Panc1 (cell line): ENCODE data around the gene BLCAP. TPM values are rescaled to one million over a fixed set of nuclear protein-coding genes. Genes with fewer than 3 reads are reported as not detected.

Experiments used
- ATAC-seq: fragments of 200-7000 bp; cut with Tn5 transposase; 2 replicates; pipeline ENCODE4 v1.9.1; 2020; ENCODE audit warnings: mild to moderate bottlenecking, moderate library complexity
- BruUV-seq: library from RNA; stranded (reverse); fragments of 400-500 nt; replicated peaks from 2 replicates; lab custom pipeline; 2021; lab: Mats Ljungman, UMichigan
- CTCF ChIA-PET: fragments of 300-600 bp; sonication (Branson Sonifier 250); formaldehyde crosslinking; loops from one replicate; lab custom pipeline; 2022; ENCODE audit warnings: antibody characterized with exemption; lab: Charles Lee
- POLR2A ChIA-PET: fragments of 300-600 bp; sonication (Branson Sonifier 250); formaldehyde crosslinking; loops from one replicate; lab custom pipeline; 2022; ENCODE audit warnings: antibody characterized with exemption; lab: Charles Lee
- DNase-seq: peaks from one replicate; pipeline ENCODE4 v3.0.0-alpha.2; 2010; ENCODE audit warnings: low read depth, low spot score
- H3K27ac ChIP-seq: 2 replicates; pipeline ENCODE4 v1.5.1; 2011; ENCODE audit warnings: mild to moderate bottlenecking, low read length, inconsistent platforms
- H3K27me3 ChIP-seq: fragments of 200-500 bp; sonication (Bioruptor generic); 2 replicates; pipeline ENCODE4 v1.6.0; 2014; ENCODE audit warnings: low read length, inconsistent platforms; ENCODE audit not compliant: control insufficient read depth, insufficient read depth
- H3K36me3 ChIP-seq: fragments of 200-500 bp; sonication (Bioruptor generic); 2 replicates; pipeline ENCODE4 v1.5.1; 2014; ENCODE audit warnings: inconsistent platforms, mild to moderate bottlenecking, low read length, moderate library complexity; ENCODE audit not compliant: control insufficient read depth, insufficient read depth
- H3K4me1 ChIP-seq: 2 replicates; pipeline ENCODE4 v1.5.1; 2011; ENCODE audit warnings: inconsistent platforms, mild to moderate bottlenecking, low read length, moderate library complexity; ENCODE audit not compliant: control insufficient read depth, insufficient read depth
- H3K4me3 ChIP-seq, 2 experiments: 2 replicates each; pipeline ENCODE4 v1.5.1; 2011 to 2012; ENCODE audit warnings: low read depth in 2 of 2, low read length in 2 of 2, mild to moderate bottlenecking in 2 of 2, inconsistent platforms in 1 of 2, moderate library complexity in 1 of 2
- H3K9me3 ChIP-seq: fragments of 200-500 bp; sonication (Bioruptor generic); 2 replicates; pipeline ENCODE4 v1.5.1; 2014; ENCODE audit warnings: low read depth, mild to moderate bottlenecking, inconsistent platforms, low read length, moderate library complexity; ENCODE audit not compliant: control insufficient read depth, insufficient read depth
- CTCF ChIP-seq: fragments of 450-650 bp; IDR thresholded peaks from 2 replicates; pipeline ENCODE4 v1.5.1; 2017; ENCODE audit warnings: mild to moderate bottlenecking
- POLR2AphosphoS5 ChIP-seq: IDR thresholded peaks from 2 replicates; pipeline ENCODE4 v1.6.1; 2012; ENCODE audit warnings: mild to moderate bottlenecking, low read depth, low read length, moderate library complexity
- SIN3A ChIP-seq: IDR thresholded peaks from 2 replicates; pipeline ENCODE4 v1.6.1; 2012; ENCODE audit warnings: low read depth, mild to moderate bottlenecking, low read length, moderate library complexity, borderline replicate concordance; ENCODE audit not compliant: insufficient read depth
- TCF7L2 ChIP-seq: IDR thresholded peaks from 2 replicates; pipeline ENCODE4 v1.6.1; 2011; ENCODE audit warnings: mild to moderate bottlenecking, low read depth, low read length, inconsistent platforms
- in situ Hi-C: cut with HindIII; loops from 2 replicates; pipeline ENCODE4 v1.10.0; 2016; ENCODE audit warnings: low sequenced_read_pairs, low pct_unique_long_range_greater_than_20kb
- intact Hi-C: fragments of 100-400 bp; cut with micrococcal nuclease; formaldehyde crosslinking; loops from one replicate; pipeline ENCODE4 v1.10.0; 2022; ENCODE audit not compliant: unreplicated experiment
- total RNA-seq: library from RNA; stranded (reverse); gene quantifications from one replicate; pipeline ENCODE4 v1.2.1, GENCODE V29; 2021; ENCODE audit not compliant: unreplicated experiment
- TF ChIP-seq, protein P1 (sequence below), 2 experiments: IDR thresholded peaks; 2 replicates each; pipeline ENCODE4 v1.6.1; 2011 to 2012; ENCODE audit warnings: low read depth in 2 of 2, control low read depth in 1 of 2, low read length in 1 of 2, mild to moderate bottlenecking in 1 of 2, moderate library complexity in 1 of 2; ENCODE audit not compliant: insufficient read depth in 1 of 2

The BLCAP gene
- total RNA-seq, 1 experiment from 2014 or later, result 50.1 TPM

- no peaks in the 10 kb centered on the region for H3K36me3 ChIP-seq
- no peak for ATAC-seq
- no peaks in the 10 kb centered on the region for H3K9me3 ChIP-seq
- peaks cover 3% of the 10 kb centered on the region; the same call in 1 of the 2 replicates for H3K4me1 ChIP-seq
- intact Hi-C loops, result no loop called here
- in situ Hi-C loops, result no loop called here
- BruUV-seq, result no TSS peak
- H3K4me3 ChIP-seq, result no peak overlapping the region
- DNase-seq, result no peak
- POLR2A ChIA-PET, result no interaction called here
- TF ChIP-seq POLR2AphosphoS5 (no peak), SIN3A (no peak), TCF7L2 (no peak), CTCF (no peak)
- TF ChIP-seq, protein P1, sequence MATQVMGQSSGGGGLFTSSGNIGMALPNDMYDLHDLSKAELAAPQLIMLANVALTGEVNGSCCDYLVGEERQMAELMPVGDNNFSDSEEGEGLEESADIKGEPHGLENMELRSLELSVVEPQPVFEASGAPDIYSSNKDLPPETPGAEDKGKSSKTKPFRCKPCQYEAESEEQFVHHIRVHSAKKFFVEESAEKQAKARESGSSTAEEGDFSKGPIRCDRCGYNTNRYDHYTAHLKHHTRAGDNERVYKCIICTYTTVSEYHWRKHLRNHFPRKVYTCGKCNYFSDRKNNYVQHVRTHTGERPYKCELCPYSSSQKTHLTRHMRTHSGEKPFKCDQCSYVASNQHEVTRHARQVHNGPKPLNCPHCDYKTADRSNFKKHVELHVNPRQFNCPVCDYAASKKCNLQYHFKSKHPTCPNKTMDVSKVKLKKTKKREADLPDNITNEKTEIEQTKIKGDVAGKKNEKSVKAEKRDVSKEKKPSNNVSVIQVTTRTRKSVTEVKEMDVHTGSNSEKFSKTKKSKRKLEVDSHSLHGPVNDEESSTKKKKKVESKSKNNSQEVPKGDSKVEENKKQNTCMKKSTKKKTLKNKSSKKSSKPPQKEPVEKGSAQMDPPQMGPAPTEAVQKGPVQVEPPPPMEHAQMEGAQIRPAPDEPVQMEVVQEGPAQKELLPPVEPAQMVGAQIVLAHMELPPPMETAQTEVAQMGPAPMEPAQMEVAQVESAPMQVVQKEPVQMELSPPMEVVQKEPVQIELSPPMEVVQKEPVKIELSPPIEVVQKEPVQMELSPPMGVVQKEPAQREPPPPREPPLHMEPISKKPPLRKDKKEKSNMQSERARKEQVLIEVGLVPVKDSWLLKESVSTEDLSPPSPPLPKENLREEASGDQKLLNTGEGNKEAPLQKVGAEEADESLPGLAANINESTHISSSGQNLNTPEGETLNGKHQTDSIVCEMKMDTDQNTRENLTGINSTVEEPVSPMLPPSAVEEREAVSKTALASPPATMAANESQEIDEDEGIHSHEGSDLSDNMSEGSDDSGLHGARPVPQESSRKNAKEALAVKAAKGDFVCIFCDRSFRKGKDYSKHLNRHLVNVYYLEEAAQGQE (IDR thresholded peaks at IDR 0.05; ENCODE audit: insufficient read depth in 1 of 2, low read depth in 2 of 2, low read length in 1 of 2), result no peak
- H3K27ac ChIP-seq, result no peak overlapping the region
- H3K27me3 ChIP-seq, result no peaks in the 10 kb centered on the region
- CTCF ChIA-PET, result no interaction called here
Observed at GRCh38 chr20:37520419-37520955, 7.2 kb downstream of the BLCAP start.

- Histone ChIP-seq H3K9me3 (no peaks in the 10 kb centered on the region), H3K27ac (no peak overlapping the region), H3K27me3 (no peaks in the 10 kb centered on the region), H3K36me3 (no peaks in the 10 kb centered on the region), H3K4me1 (peaks cover 3% of the 10 kb centered on the region; the same call in 1 of the 2 replicates), H3K4me3 (no peak overlapping the region)
- CTCF ChIA-PET, result no interaction called here
- BruUV-seq, result no TSS peak
- intact Hi-C loops (no loop called here), in situ Hi-C loops (no loop called here)
- POLR2A ChIA-PET, result no interaction called here
- TF ChIP-seq TCF7L2 (no peak), CTCF (no peak), POLR2AphosphoS5 (no peak), SIN3A (no peak)
- TF ChIP-seq, protein P1 (IDR thresholded peaks at IDR 0.05; ENCODE audit: insufficient read depth in 1 of 2, low read depth in 2 of 2, low read length in 1 of 2), result no peak
- ATAC-seq (no peak), DNase-seq (no peak)
Observed at GRCh38 chr20:37519508-37520418, 7.9 kb downstream of the BLCAP start.
